GM18867 (cell line): ENCODE data around the gene ERC2.

ENCODE experiments used
- ATAC-seq: cut with Tn5 transposase; IDR thresholded peaks from one replicate; pipeline ENCODE4 v1.9.1; 2021; ENCODE audit warnings: mild to moderate bottlenecking, moderate library complexity; ENCODE audit not compliant: unreplicated experiment

ERC2 gene

GRCh38 chr3:56428667-56429066 lies 39.6 kb downstream of the ERC2 start:
- no peak for ATAC-seq

GRCh38 chr3:56424885-56425284 lies 43.4 kb downstream of the ERC2 start:
- ATAC-seq: no peak

- no peak for ATAC-seq
These were observed 43.9 kb downstream of the ERC2 start for GRCh38 chr3:56424336-56424735.

GRCh38 chr3:56423661-56424099 lies 44.6 kb downstream of the ERC2 start:
- ATAC-seq: no peak

- no peak for ATAC-seq
These were observed 46.0 kb downstream of the ERC2 start for GRCh38 chr3:56422316-56422715.

- ATAC-seq: no peak
These were observed 47.1 kb downstream of the ERC2 start for GRCh38 chr3:56421205-56421604.

GRCh38 chr3:56415652-56416051 lies 52.6 kb downstream of the ERC2 start:
- ATAC-seq: no peak

- no peak for ATAC-seq
These were observed 54.4 kb downstream of the ERC2 start for GRCh38 chr3:56413911-56414310.

- no peak for ATAC-seq
These were observed 57.1 kb downstream of the ERC2 start for GRCh38 chr3:56411166-56411565.

GRCh38 chr3:56410576-56410975 lies 57.7 kb downstream of the ERC2 start:
- no peak for ATAC-seq

GRCh38 chr3:56409790-56410189 lies 58.5 kb downstream of the ERC2 start:
- no peak for ATAC-seq

GRCh38 chr3:56408761-56409196 lies 59.5 kb downstream of the ERC2 start:
- ATAC-seq: no peak

- ATAC-seq: no peak
These were observed 61.3 kb downstream of the ERC2 start for GRCh38 chr3:56406826-56407515.

- no peak for ATAC-seq
These were observed 63.4 kb downstream of the ERC2 start for GRCh38 chr3:56404884-56405283.

- no peak for ATAC-seq
These were observed 69.6 kb downstream of the ERC2 start for GRCh38 chr3:56398659-56399058.

GRCh38 chr3:56397798-56398197 lies 70.5 kb downstream of the ERC2 start:
- ATAC-seq: no peak

GRCh38 chr3:56389183-56389830 lies 79.0 kb downstream of the ERC2 start:
- ATAC-seq: no peak

- ATAC-seq: no peak
These were observed 85.2 kb downstream of the ERC2 start for GRCh38 chr3:56383092-56383491.

GRCh38 chr3:56379723-56380287 lies 88.5 kb downstream of the ERC2 start:
- no peak for ATAC-seq

GRCh38 chr3:56375654-56376053 lies 92.6 kb downstream of the ERC2 start:
- no peak for ATAC-seq

- no peak for ATAC-seq
These were observed 94.9 kb downstream of the ERC2 start for GRCh38 chr3:56373386-56373785.
